Measurements from ENCODE around the gene RINL. TPM values are rescaled to one million over a fixed set of nuclear protein-coding genes. Genes with fewer than 3 reads are reported as not detected.

Gene RINL
- total and polyA plus RNA-seq, 2 of the 8 experiments (the other 6 are each of a cell fraction or from before 2014, with no cell fraction given) = 11.1 to 11.9 TPM

- Histone ChIP-seq H2BK20ac (ENCODE audit: low read length) (no peak overlapping the region), H3K4me2 (ENCODE audit: insufficient read depth in 1 of 2, low read depth in 2 of 2, low read length in 2 of 2) (no peak overlapping the region), H3K27ac (ENCODE audit: low read depth, low read length) (no peak overlapping the region), H3K79me1 (ENCODE audit: low read depth, low read length) (peaks cover 3% of the 10 kb centered on the region), H3K4me3 (ENCODE audit: extremely low read depth in 1 of 4, insufficient read depth in 2 of 4, low read depth in 3 of 4, low read length in 4 of 4) (no peak overlapping the region), H3K23me2 (ENCODE audit: low read depth, low read length) (peaks cover 6% of the 10 kb centered on the region; the same call in 1 of the 2 replicates), H3K79me2 (ENCODE audit: control insufficient read depth in 1 of 2, insufficient read depth in 2 of 2, low read length in 2 of 2) (no peaks in the 10 kb centered on the region; a peak in 1 of 4 replicates), H3K36me3 (ENCODE audit: control insufficient read depth in 2 of 4, insufficient read depth in 4 of 4, low read length in 3 of 4) (peaks cover 10 to 44% (median 25%) of the 10 kb centered on the region in 4 experiments), H2BK15ac (ENCODE audit: low read length) (no peak overlapping the region), H3K9me3 (ENCODE audit: insufficient read depth in 2 of 2, low read depth in 1 of 2, low read length in 1 of 2) (no peaks in the 10 kb centered on the region), H3K23ac (ENCODE audit: insufficient read length) (no peak overlapping the region), H3K9ac (replicated peaks in 1 of 4; ENCODE audit: extremely low read depth in 1 of 4, low read depth in 3 of 4, low read length in 3 of 4) (no peak overlapping the region), H4K5ac (ENCODE audit: insufficient read length, low read depth, low read length) (no peak overlapping the region), H3K27me3 (replicated peaks in 1 of 4; ENCODE audit: control insufficient read depth in 3 of 4, extremely low read depth in 1 of 4, insufficient read depth in 3 of 4, low read length in 3 of 4) (no peaks in the 10 kb centered on the region), H2AFZ (ENCODE audit: low read length) (no peak overlapping the region), H2AK5ac (ENCODE audit: low read depth, low read length) (no peak overlapping the region), H4K91ac (replicated peaks; ENCODE audit: insufficient read length, low read length) (no peak overlapping the region), H3K4me1 (replicated peaks in 1 of 4; ENCODE audit: control insufficient read depth in 3 of 4, insufficient read depth in 4 of 4, low read length in 3 of 4) (no peaks in the 10 kb centered on the region), H3K56ac (replicated peaks; ENCODE audit: insufficient read length, low read depth, low read length) (no peak overlapping the region), H2BK12ac (ENCODE audit: low read depth, low read length) (no peak overlapping the region), H3K14ac (ENCODE audit: insufficient read length) (no peak overlapping the region), H3K18ac (ENCODE audit: extremely low read depth, low read length) (no peak overlapping the region), H3K4ac (replicated peaks; ENCODE audit: insufficient read length, low read depth, low read length) (no peak overlapping the region), H2BK120ac (replicated peaks; ENCODE audit: low read depth, low read length) (no peak overlapping the region), H2BK5ac (ENCODE audit: low read depth, low read length) (no peak overlapping the region), H4K8ac (ENCODE audit: extremely low read depth, insufficient read depth, low read length) (no peak overlapping the region), H4K20me1 (replicated peaks in 1 of 2; ENCODE audit: control insufficient read depth in 1 of 2, insufficient read depth in 2 of 2, low read length in 2 of 2) (peaks cover 0 to 11% of the 10 kb centered on the region in 2 experiments)
- ChIA-PET POLR2A (ENCODE audit: partially characterized antibody) (interaction anchor here (0.6 to 1.8 kb wide), 9 partner anchors 9 to 73 kb away, joined by 3 to 9 read pairs (median 3); partner anchors contain the start of genes CCER2, MRPS12 and SARS2), CTCF (ENCODE audit: partially characterized antibody) (interaction anchor here (0.6 to 1.5 kb wide), 2 partner anchors 9 to 33 kb away, joined by 4 to 7 read pairs; partner anchors contain the start of genes MRPS12 and SARS2)
- WGBS, 2 experiments (ENCODE audit: extremely low coverage in 1 of 2, insufficient coverage in 1 of 2, insufficient read length in 1 of 2, insufficient replicate concordance in 2 of 2, low coverage in 1 of 2, low lambda C conversion rate in 2 of 2, missing lambda C conversion rate in 1 of 2) = 94% methylated on average over 20 of the region's 20 CpGs; no CpG with 5 or more reads in 1 of the 2 experiments
- DNase-seq (ENCODE audit: low read depth in 1 of 2, low spot score in 2 of 2) = no peak
- FAIRE-seq = no peak
- TF ChIP-seq SRF (IDR thresholded peaks at IDR 0.05; ENCODE audit: low read depth, low read length) (0 out of 2 replicates have a peak, but pooled peaks have one; percentile 31), SP1 (IDR thresholded peaks at IDR 0.05; ENCODE audit: low read depth, low read length) (no peak), CTCF (IDR thresholded peaks at IDR 0.05; ENCODE audit: control extremely low read depth in 1 of 3, insufficient read depth in 1 of 3, low read depth in 1 of 3, low read length in 3 of 3) (no peak), POLR2AphosphoS5 (IDR thresholded peaks at IDR 0.05; ENCODE audit: low read depth, low read length) (peak; percentile 27; the same call in 1 of the 2 replicates), EZH2 (IDR thresholded peaks at IDR 0.05; ENCODE audit: low read depth, low read length, severe bottlenecking) (no peak), CEBPB (IDR thresholded peaks at IDR 0.05; ENCODE audit: low read depth, low read length) (no peak), KDM4A (IDR thresholded peaks at IDR 0.05; ENCODE audit: low read depth, low read length, severe bottlenecking) (no peak), SIX5 (IDR thresholded peaks at IDR 0.05; ENCODE audit: low read depth, low read length) (no peak), RAD21 (IDR thresholded peaks at IDR 0.05 in 1 of 2, conservative IDR thresholded peaks at IDR 0.05 in 1 of 2; ENCODE audit: low read depth in 2 of 2, low read length in 2 of 2) (no peak)
Observed at GRCh38 chr19:38921420-38922274, 43.6 kb upstream of the RINL start.

Measured in H1 (cell line).